ENCODE data around the gene FAM234A.

FAM234A gene

GRCh38 chr16:259814-260253 is 25.2 kb downstream of the FAM234A start:
- TF ChIP-seq CTCF (IDR thresholded peaks at IDR 0.05; ENCODE audit: low read depth, low read length), result no peak
- no peak for DNase-seq (ENCODE audit: low read depth)
- H3K4me3 ChIP-seq (ENCODE audit: low read depth, low read length), result no peak overlapping the region

DNA sequence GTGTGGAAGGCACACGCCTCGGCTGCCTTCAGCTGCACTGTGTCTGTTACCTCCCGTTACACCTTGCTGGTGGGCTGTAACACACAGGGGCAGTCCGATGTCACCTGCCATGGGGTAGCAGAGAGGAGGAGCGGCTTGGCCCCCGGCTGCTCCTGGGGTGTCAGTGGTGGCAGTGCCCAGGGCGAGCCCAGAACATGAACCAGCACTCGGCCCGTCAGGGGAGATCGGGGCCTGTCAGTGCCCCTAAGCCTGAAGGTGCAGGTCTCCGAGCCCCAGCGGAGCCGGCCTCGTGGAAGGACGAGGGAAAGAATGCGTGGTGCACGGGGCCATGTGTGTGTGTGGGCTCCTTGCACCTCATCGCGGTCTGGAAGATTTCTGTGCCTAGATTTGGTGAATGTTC is 25.7 kb downstream of the FAM234A start:
- DNase-seq (ENCODE audit: low read depth), result no peak
- no peak for TF ChIP-seq MAX (IDR thresholded peaks at IDR 0.05; ENCODE audit: low read depth, low read length)
- no peak for TF ChIP-seq MYC (IDR thresholded peaks at IDR 0.05; ENCODE audit: low read depth, low read length)
- no peak for TF ChIP-seq CTCF (IDR thresholded peaks at IDR 0.05; ENCODE audit: low read depth, low read length)
- no peak for TF ChIP-seq POLR2A (IDR thresholded peaks at IDR 0.05; ENCODE audit: extremely low read depth, insufficient read length)

DNA sequence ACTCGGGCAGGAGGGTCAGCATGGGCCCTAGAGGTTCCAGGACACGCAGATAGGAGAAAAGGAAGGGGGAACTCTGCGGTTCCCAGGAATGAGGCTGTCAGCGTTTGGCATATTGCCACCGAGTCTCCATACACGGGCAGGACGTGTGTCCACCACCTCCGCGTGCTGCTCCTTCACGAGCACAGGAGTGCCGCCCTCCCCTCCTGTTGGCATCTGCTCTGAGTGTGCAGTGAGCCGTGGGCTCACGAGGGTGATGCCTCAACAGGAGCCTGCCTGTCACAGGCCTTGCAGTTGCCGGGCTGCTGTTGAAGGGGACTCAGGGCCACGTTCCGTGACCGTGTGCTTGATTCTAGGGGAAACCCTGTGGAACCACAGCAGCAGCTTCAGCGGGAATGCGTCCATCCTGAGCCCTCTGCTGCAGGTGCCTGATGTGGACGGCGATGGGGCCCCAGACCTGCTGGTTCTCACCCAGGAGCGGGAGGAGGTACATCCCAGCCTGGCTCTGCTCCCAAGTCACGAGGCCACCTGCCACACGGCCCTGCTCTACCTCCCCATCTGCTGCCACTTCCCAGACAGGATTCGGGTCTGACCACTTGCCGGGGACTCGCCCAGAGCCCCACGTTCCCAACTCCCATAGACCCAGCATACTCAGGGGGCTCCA is 26.5 kb downstream of the FAM234A start:
- DNase-seq (ENCODE audit: low read depth), result no peak
- no peak overlapping the region for H3K4me3 ChIP-seq (ENCODE audit: low read depth, low read length)
- TF ChIP-seq POLR2A (IDR thresholded peaks at IDR 0.05; ENCODE audit: extremely low read depth, insufficient read length), result no peak
- no peak for TF ChIP-seq CTCF (IDR thresholded peaks at IDR 0.05; ENCODE audit: low read depth, low read length)
- no peak for TF ChIP-seq MYC (IDR thresholded peaks at IDR 0.05; ENCODE audit: low read depth, low read length)
- no peak for TF ChIP-seq MAX (IDR thresholded peaks at IDR 0.05; ENCODE audit: low read depth, low read length)

More for the DNA sequence above, 25.7 kb downstream of the FAM234A start:
- H3K4me3 ChIP-seq (ENCODE audit: low read depth, low read length), result no peak overlapping the region

DNA sequence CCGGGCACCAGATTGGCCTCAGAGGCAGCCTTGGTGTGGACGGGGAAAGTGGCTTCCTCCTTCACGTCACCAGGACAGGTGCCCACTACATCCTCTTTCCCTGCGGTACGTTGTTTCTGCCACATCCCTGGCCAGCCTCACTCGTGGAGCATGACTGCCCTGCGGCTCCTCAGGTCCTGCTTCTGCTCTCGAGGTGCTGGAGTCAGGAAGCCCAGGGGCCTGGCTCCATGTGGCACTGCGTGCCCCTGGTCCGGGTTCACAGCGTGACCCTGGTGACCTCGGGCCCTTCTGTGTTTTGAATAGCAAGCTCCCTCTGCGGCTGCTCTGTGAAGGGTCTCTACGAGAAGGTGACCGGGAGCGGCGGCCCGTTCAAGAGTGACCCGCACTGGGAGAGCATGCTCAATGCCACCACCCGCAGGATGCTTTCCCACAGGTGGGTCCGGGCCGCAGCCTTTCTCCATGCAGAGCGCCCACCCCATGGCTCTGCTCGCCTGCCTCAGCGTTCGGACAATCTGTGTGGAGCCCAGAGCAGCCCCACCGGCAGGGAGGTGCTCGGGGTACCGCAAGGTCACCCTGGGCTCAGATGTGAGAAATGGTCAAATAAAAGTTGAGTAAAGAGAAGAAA is 27.6 kb downstream of the FAM234A start:
- H3K4me3 ChIP-seq (ENCODE audit: low read depth, low read length), result no peak overlapping the region
- TF ChIP-seq MYC (IDR thresholded peaks at IDR 0.05; ENCODE audit: low read depth, low read length) (no peak), MAX (IDR thresholded peaks at IDR 0.05; ENCODE audit: low read depth, low read length) (no peak), CTCF (IDR thresholded peaks at IDR 0.05; ENCODE audit: low read depth, low read length) (no peak), POLR2A (IDR thresholded peaks at IDR 0.05; ENCODE audit: extremely low read depth, insufficient read length) (no peak)
- DNase-seq (ENCODE audit: low read depth), result no peak

DNA sequence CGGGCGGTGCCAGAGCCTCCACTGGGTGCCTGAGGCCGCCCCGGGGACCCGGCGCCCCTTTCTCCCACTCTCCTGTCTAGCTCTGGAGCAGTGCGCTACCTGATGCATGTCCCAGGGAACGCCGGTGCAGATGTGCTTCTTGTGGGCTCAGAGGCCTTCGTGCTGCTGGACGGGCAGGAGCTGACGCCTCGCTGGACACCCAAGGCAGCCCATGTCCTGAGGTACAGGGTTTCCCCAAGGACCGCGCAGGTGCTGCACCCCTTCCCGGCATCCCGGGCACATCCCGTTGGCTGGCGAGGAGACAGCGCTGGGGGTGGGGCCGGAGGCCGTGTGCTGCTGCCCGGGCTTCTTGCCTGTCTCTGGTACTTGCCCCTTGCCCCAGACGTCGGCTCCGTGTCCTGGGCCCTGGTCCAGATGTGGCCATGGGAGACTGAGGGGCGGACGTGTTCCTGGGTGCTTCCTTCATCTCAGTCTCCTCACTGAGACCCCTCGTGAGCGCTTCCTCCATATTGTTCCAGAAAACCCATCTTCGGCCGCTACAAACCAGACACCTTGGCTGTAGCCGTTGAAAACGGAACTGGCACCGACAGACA is 28.7 kb downstream of the FAM234A start:
- DNase-seq (ENCODE audit: low read depth), result no peak
- TF ChIP-seq MAX (IDR thresholded peaks at IDR 0.05; ENCODE audit: low read depth, low read length) (no peak), POLR2A (IDR thresholded peaks at IDR 0.05; ENCODE audit: extremely low read depth, insufficient read length) (no peak), MYC (IDR thresholded peaks at IDR 0.05; ENCODE audit: low read depth, low read length) (no peak), CTCF (IDR thresholded peaks at IDR 0.05; ENCODE audit: low read depth, low read length) (no peak)
- no peak overlapping the region for H3K4me3 ChIP-seq (ENCODE audit: low read depth, low read length)
